Measurements from ENCODE around the gene UROD. TPM values are rescaled to one million over a fixed set of nuclear protein-coding genes. Genes with fewer than 3 reads are reported as not detected.

UROD gene
- total RNA-seq, 1 experiment from 2014 or later: 118 TPM

DNA sequence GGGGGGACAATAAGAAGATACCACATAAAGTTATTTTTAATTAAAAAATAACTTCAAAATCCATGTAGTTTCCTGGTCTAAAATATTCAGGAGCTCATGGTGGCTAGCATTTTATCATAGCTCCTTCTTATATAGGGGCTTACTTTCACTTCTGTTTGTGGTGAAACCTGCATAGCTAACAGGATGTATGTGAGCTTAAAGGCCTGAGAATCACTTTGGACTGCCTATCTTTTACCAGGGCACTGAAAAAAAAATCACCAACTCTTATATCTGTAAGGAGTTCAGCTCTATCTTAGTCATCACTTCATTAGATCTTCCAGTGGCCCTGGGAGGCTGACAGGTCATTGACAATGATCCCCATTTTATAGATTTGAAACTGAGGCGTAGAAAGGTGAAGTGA is 21.3 kb downstream of the UROD start:
- ATAC-seq: no peak
- no peak for DNase-seq (ENCODE audit: low spot score)
- TF ChIP-seq, protein P1, sequence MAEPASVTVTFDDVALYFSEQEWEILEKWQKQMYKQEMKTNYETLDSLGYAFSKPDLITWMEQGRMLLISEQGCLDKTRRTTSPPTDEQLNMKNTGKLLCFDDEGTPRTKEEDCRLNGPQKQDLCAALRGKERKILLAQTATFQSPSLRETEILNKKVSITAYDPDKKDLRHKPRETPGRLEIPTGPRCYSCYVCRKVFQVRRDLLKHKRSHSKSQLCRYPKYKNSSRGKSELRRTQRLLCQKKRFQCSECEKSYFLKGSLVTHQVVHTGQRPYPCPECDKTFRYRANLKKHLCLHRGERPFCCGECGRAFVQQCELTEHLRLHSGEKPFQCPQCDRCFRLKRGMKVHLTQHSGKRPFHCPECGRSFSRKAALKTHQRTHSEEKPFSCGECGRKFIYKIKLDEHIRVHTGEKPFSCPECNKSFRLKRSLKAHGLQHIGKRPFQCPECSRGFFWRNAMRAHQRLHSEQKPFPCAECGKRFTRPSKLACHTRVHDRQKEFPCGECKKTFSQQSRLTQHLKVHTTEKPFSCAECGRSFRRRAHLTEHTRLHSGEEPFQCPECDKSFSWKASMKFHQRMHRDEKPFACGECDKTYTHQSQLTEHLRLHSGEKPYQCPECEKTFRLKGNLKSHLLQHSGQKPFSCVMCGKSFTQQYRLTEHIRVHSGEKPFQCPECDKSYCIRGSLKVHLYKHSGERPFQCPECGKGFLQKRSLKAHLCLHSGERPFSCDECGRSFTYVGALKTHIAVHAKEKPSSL (CRISPR knock-in tag; conservative IDR thresholded peaks at IDR 0.05): no peak
- TF ChIP-seq RORB (CRISPR knock-in tag; IDR thresholded peaks at IDR 0.05): no peak
- TF ChIP-seq CREB1 (CRISPR knock-in tag; IDR thresholded peaks at IDR 0.05): no peak
- no peak for TF ChIP-seq ZNF671 (CRISPR knock-in tag; IDR thresholded peaks at IDR 0.05)
- TF ChIP-seq, protein P2, sequence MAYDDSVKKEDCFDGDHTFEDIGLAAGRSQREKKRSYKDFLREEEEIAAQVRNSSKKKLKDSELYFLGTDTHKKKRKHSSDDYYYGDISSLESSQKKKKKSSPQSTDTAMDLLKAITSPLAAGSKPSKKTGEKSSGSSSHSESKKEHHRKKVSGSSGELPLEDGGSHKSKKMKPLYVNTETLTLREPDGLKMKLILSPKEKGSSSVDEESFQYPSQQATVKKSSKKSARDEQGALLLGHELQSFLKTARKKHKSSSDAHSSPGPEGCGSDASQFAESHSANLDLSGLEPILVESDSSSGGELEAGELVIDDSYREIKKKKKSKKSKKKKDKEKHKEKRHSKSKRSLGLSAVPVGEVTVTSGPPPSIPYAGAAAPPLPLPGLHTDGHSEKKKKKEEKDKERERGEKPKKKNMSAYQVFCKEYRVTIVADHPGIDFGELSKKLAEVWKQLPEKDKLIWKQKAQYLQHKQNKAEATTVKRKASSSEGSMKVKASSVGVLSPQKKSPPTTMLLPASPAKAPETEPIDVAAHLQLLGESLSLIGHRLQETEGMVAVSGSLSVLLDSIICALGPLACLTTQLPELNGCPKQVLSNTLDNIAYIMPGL (CRISPR knock-in tag; IDR thresholded peaks at IDR 0.05): no peak
- no peak for TF ChIP-seq ZNF263 (CRISPR knock-in tag; IDR thresholded peaks at IDR 0.05; ENCODE audit: low read depth)
- TF ChIP-seq, protein P3, sequence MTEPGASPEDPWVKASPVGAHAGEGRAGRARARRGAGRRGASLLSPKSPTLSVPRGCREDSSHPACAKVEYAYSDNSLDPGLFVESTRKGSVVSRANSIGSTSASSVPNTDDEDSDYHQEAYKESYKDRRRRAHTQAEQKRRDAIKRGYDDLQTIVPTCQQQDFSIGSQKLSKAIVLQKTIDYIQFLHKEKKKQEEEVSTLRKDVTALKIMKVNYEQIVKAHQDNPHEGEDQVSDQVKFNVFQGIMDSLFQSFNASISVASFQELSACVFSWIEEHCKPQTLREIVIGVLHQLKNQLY (CRISPR knock-in tag; IDR thresholded peaks at IDR 0.05): no peak
- TF ChIP-seq NFE2L1 (CRISPR knock-in tag; IDR thresholded peaks at IDR 0.05): no peak
- no peak for TF ChIP-seq ZBTB21 (CRISPR knock-in tag; IDR thresholded peaks at IDR 0.05; ENCODE audit: borderline replicate concordance)
- no peak for TF ChIP-seq NR2C2 (CRISPR knock-in tag; IDR thresholded peaks at IDR 0.05)
- no peak for TF ChIP-seq ZNF219 (CRISPR knock-in tag; IDR thresholded peaks at IDR 0.05; ENCODE audit: borderline replicate concordance)
- TF ChIP-seq CBFB (CRISPR knock-in tag; IDR thresholded peaks at IDR 0.05; ENCODE audit: low read depth): no peak
- Mint-ChIP-seq H3K4me1 (no peaks in the 10 kb centered on the region), H3K27ac (no peak overlapping the region), H3K4me3 (no peak overlapping the region), H3K27me3 (ENCODE audit: low read depth) (no peaks in the 10 kb centered on the region), H3K36me3 (no peaks in the 10 kb centered on the region), H3K9me3 (no peaks in the 10 kb centered on the region)
- ChIA-PET POLR2A (no interaction called here), CTCF (interaction anchor here (1.4 to 1.5 kb wide), 2 partner anchors 14 to 21 kb away, joined by 3 to 6 read pairs; partner anchors contain the start of gene UROD)

DNA sequence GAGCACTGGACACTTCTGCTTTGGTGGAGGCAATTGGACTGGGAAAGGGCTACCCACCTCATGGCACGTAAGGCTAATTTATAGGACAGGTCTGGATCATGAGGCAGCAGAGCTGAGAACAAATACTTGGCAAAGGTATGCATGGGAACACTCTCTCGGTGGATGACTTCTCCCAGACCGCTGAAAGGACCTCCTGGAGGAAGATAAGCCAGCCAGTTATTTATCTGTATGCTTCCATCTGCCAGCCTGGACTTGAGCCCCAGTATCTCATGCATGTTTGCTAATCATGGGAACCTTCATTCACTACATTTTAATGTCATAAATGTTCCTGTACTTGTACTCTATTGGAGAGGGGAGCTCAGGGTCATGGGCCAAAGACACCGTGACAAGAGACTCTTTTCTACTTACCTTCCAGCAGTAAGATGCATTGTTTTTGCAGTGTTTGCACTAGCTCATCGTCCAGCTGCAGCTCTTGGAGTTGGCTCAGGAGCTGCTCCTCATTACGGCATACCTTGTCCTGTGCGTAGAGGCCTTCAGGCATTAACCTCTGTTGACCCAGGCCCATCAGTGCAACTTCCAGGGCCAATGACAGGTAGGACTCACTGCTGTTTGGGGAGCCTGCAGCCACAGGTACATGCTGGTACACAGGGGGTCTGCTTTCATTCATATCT is 23.7 kb downstream of the UROD start:
- Mint-ChIP-seq H3K27ac (no peak overlapping the region), H3K4me3 (no peak overlapping the region), H3K9me3 (no peaks in the 10 kb centered on the region), H3K36me3 (no peaks in the 10 kb centered on the region), H3K4me1 (no peaks in the 10 kb centered on the region), H3K27me3 (ENCODE audit: low read depth) (no peaks in the 10 kb centered on the region)
- no peak for ATAC-seq
- ChIA-PET CTCF (interaction anchor here (0.6 to 1.3 kb wide), 2 partner anchors 23 to 123 kb away, joined by 3 to 4 read pairs; partner anchors contain the start of gene UROD), POLR2A (no interaction called here)
- no peak for DNase-seq (ENCODE audit: low spot score)
- TF ChIP-seq CBFB (CRISPR knock-in tag; IDR thresholded peaks at IDR 0.05; ENCODE audit: low read depth) (no peak), FOXK1 (CRISPR knock-in tag; IDR thresholded peaks at IDR 0.05) (no peak), NFATC4 (CRISPR knock-in tag; IDR thresholded peaks at IDR 0.05) (no peak), OVOL2 (CRISPR knock-in tag; IDR thresholded peaks at IDR 0.05; ENCODE audit: borderline replicate concordance) (no peak), GRHL2 (CRISPR knock-in tag; IDR thresholded peaks at IDR 0.05; ENCODE audit: insufficient replicate concordance, severe bottlenecking) (no peak), TEAD1 (CRISPR knock-in tag; IDR thresholded peaks at IDR 0.05) (no peak)
- TF ChIP-seq, protein P4, sequence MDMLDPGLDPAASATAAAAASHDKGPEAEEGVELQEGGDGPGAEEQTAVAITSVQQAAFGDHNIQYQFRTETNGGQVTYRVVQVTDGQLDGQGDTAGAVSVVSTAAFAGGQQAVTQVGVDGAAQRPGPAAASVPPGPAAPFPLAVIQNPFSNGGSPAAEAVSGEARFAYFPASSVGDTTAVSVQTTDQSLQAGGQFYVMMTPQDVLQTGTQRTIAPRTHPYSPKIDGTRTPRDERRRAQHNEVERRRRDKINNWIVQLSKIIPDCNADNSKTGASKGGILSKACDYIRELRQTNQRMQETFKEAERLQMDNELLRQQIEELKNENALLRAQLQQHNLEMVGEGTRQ (CRISPR knock-in tag; IDR thresholded peaks at IDR 0.05): no peak
- TF ChIP-seq, protein P5, sequence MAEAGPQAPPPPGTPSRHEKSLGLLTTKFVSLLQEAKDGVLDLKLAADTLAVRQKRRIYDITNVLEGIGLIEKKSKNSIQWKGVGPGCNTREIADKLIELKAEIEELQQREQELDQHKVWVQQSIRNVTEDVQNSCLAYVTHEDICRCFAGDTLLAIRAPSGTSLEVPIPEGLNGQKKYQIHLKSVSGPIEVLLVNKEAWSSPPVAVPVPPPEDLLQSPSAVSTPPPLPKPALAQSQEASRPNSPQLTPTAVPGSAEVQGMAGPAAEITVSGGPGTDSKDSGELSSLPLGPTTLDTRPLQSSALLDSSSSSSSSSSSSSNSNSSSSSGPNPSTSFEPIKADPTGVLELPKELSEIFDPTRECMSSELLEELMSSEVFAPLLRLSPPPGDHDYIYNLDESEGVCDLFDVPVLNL (CRISPR knock-in tag; IDR thresholded peaks at IDR 0.05; ENCODE audit: borderline replicate concordance, low read depth): no peak
- TF ChIP-seq, protein P6, sequence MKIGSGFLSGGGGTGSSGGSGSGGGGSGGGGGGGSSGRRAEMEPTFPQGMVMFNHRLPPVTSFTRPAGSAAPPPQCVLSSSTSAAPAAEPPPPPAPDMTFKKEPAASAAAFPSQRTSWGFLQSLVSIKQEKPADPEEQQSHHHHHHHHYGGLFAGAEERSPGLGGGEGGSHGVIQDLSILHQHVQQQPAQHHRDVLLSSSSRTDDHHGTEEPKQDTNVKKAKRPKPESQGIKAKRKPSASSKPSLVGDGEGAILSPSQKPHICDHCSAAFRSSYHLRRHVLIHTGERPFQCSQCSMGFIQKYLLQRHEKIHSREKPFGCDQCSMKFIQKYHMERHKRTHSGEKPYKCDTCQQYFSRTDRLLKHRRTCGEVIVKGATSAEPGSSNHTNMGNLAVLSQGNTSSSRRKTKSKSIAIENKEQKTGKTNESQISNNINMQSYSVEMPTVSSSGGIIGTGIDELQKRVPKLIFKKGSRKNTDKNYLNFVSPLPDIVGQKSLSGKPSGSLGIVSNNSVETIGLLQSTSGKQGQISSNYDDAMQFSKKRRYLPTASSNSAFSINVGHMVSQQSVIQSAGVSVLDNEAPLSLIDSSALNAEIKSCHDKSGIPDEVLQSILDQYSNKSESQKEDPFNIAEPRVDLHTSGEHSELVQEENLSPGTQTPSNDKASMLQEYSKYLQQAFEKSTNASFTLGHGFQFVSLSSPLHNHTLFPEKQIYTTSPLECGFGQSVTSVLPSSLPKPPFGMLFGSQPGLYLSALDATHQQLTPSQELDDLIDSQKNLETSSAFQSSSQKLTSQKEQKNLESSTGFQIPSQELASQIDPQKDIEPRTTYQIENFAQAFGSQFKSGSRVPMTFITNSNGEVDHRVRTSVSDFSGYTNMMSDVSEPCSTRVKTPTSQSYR (CRISPR knock-in tag; IDR thresholded peaks at IDR 0.05): no peak
- TF ChIP-seq, protein P7, sequence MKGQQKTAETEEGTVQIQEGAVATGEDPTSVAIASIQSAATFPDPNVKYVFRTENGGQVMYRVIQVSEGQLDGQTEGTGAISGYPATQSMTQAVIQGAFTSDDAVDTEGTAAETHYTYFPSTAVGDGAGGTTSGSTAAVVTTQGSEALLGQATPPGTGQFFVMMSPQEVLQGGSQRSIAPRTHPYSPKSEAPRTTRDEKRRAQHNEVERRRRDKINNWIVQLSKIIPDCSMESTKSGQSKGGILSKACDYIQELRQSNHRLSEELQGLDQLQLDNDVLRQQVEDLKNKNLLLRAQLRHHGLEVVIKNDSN (CRISPR knock-in tag; IDR thresholded peaks at IDR 0.05): no peak
- TF ChIP-seq, protein P8, sequence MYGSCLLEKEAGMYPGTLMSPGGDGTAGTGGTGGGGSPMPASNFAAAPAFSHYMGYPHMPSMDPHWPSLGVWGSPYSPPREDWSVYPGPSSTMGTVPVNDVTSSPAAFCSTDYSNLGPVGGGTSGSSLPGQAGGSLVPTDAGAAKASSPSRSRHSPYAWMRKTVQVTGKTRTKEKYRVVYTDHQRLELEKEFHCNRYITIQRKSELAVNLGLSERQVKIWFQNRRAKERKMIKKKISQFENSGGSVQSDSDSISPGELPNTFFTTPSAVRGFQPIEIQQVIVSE (CRISPR knock-in tag; IDR thresholded peaks at IDR 0.05; ENCODE audit: borderline replicate concordance): no peak
